ENCODE measurements around the gene TTLL11. TPM values are rescaled to one million over a fixed set of nuclear protein-coding genes. Genes with fewer than 3 reads are reported as not detected.

Gene TTLL11
- total and polyA plus RNA-seq, 2 experiments from 2014 or later: 5.1 to 6.3 TPM

DNA sequence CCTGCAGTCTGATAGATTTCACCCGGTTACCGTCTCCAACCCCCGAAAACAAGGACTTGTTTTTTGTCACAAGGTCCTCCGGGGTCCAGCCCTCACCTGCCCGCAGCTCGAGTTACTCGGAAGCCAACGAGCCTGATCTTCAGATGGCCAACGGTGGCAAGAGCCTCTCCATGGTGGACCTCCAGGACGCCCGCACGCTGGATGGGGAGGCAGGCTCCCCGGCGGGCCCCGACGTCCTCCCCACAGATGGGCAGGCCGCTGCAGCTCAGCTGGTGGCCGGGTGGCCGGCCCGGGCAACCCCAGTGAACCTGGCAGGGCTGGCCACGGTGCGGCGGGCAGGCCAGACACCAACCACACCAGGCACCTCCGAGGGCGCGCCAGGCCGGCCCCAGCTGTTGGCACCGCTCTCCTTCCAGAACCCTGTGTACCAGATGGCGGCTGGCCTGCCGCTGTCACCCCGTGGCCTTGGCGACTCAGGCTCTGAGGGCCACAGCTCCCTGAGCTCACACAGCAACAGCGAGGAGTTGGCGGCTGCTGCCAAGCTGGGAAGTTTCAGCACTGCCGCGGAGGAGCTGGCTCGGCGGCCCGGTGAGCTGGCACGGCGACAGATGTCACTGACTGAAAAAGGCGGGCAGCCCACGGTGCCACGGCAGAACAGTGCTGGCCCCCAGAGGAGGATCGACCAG, 320.4 kb downstream of the TTLL11 start:
- H3K36me3 ChIP-seq (ENCODE audit: low read depth): peaks cover 11% of the 10 kb centered on the region
- H3K4me3 ChIP-seq: no peak overlapping the region
- no peaks in the 10 kb centered on the region for H3K9me2 ChIP-seq (ENCODE audit: insufficient read depth)
- no peaks in the 10 kb centered on the region for H3F3A ChIP-seq (ENCODE audit: insufficient read depth)
- H3K4me1 ChIP-seq (ENCODE audit: insufficient read depth): peaks cover 14% of the 10 kb centered on the region
- TF ChIP-seq EZH2phosphoT487 (IDR thresholded peaks at IDR 0.05; ENCODE audit: insufficient read depth, low read depth): no peak
- TF ChIP-seq EZH2 (IDR thresholded peaks at IDR 0.05; ENCODE audit: insufficient read depth, poor library complexity, severe bottlenecking): no peak
- no peak overlapping the region for H3K4me2 ChIP-seq (ENCODE audit: unreplicated experiment)
- no peak for DNase-seq
- 93 to 96% methylated on average over 40 to 44 of the region's 45 CpGs for WGBS, 2 experiments (ENCODE audit: low coverage in 1 of 2, low lambda C conversion rate in 2 of 2, missing lambda C conversion rate in 2 of 2)
- H3K9ac ChIP-seq: no peak overlapping the region
- in situ Hi-C loops (cut with MboI): no loop called here
- H3K27me3 ChIP-seq (replicated peaks; ENCODE audit: insufficient read depth): no peaks in the 10 kb centered on the region
- H3K9me3 ChIP-seq (ENCODE audit: low read depth): no peaks in the 10 kb centered on the region
- no peak overlapping the region for H2AFZ ChIP-seq
- H3K27ac ChIP-seq: no peak overlapping the region
- H4K20me1 ChIP-seq (ENCODE audit: insufficient read depth): no peaks in the 10 kb centered on the region
- H3K79me2 ChIP-seq (ENCODE audit: insufficient read depth): no peaks in the 10 kb centered on the region

Small RNAs within 50 kb of the gene (microRNA-seq; reads per million reads assigned to microRNA genes)
- not detected for gene MIR4478 (ENCODE audit: borderline number of aligned reads)

Small RNAs within 50 kb of the gene (small RNA-seq; reads per million reads assigned to genes)
- not detected for gene MIR4478 (ENCODE audit: low read depth, low replicate concordance)

Other genes starting within 250 kb of the TTLL11 start
- gene NDUFA8, start 66.5 kb upstream of the TTLL11 start, total RNA-seq (2014; rRNA removed; shearing (Covaris generic)): 35.5 and 47.4 TPM in 2 replicates
- gene NDUFA8, start 66.5 kb upstream of the TTLL11 start, polyA plus RNA-seq (2016; fragmentation: Nextera tagmentation; extraction: Ambion mirVana): 126 and 133 TPM in 2 replicates
- not detected in 2 replicates for gene MORN5, start 66.6 kb upstream of the TTLL11 start, total RNA-seq (2014; rRNA removed; shearing (Covaris generic))
- gene MORN5, start 66.6 kb upstream of the TTLL11 start, polyA plus RNA-seq (2016; fragmentation: Nextera tagmentation; extraction: Ambion mirVana): not detected in 2 replicates
- gene LHX6, start 135.6 kb upstream of the TTLL11 start, total RNA-seq (2014; rRNA removed; shearing (Covaris generic)): not detected in 2 replicates
- gene LHX6, start 135.6 kb upstream of the TTLL11 start, polyA plus RNA-seq (2016; fragmentation: Nextera tagmentation; extraction: Ambion mirVana): not detected in 2 replicates
- gene RBM18, start 171.5 kb upstream of the TTLL11 start, total RNA-seq (2014; rRNA removed; shearing (Covaris generic)): 11.6 and 12.8 TPM in 2 replicates
- 30.8 and 32.6 TPM in 2 replicates for gene RBM18, start 171.5 kb upstream of the TTLL11 start, polyA plus RNA-seq (2016; fragmentation: Nextera tagmentation; extraction: Ambion mirVana)
- gene MRRF, start 171.6 kb upstream of the TTLL11 start, total RNA-seq (2014; rRNA removed; shearing (Covaris generic)): 22.8 and 30.8 TPM in 2 replicates
- 23.7 and 26.8 TPM in 2 replicates for gene MRRF, start 171.6 kb upstream of the TTLL11 start, polyA plus RNA-seq (2016; fragmentation: Nextera tagmentation; extraction: Ambion mirVana)